GM06990 (cell line): ENCODE results near the gene KDM6A.

Experiments used
- DNase-seq: peaks from one replicate; pipeline ENCODE4 v3.0.0-alpha.2; 2011; ENCODE audit not compliant: insufficient read length; ENCODE audit errors: extremely low read depth
- H3K27me3 ChIP-seq: replicated peaks from 2 replicates; pipeline ENCODE4 v1.6.0; 2011; ENCODE audit warnings: low read length; ENCODE audit not compliant: control insufficient read depth, insufficient read depth
- H3K36me3 ChIP-seq: 2 replicates; pipeline ENCODE4 v1.5.1; 2011; ENCODE audit warnings: low read length; ENCODE audit not compliant: control insufficient read depth, insufficient read depth
- H3K4me3 ChIP-seq: replicated peaks from 2 replicates; pipeline ENCODE4 v1.5.1; 2011; ENCODE audit warnings: low read depth, mild to moderate bottlenecking, control low read depth, low read length
- TF ChIP-seq, protein P1 (sequence below): IDR thresholded peaks from 2 replicates; pipeline ENCODE4 v1.5.1; 2011; ENCODE audit warnings: low read length, control low read depth, mild to moderate bottlenecking, inconsistent platforms; ENCODE audit not compliant: insufficient read depth, poor library complexity, severe bottlenecking

The KDM6A gene

DNA sequence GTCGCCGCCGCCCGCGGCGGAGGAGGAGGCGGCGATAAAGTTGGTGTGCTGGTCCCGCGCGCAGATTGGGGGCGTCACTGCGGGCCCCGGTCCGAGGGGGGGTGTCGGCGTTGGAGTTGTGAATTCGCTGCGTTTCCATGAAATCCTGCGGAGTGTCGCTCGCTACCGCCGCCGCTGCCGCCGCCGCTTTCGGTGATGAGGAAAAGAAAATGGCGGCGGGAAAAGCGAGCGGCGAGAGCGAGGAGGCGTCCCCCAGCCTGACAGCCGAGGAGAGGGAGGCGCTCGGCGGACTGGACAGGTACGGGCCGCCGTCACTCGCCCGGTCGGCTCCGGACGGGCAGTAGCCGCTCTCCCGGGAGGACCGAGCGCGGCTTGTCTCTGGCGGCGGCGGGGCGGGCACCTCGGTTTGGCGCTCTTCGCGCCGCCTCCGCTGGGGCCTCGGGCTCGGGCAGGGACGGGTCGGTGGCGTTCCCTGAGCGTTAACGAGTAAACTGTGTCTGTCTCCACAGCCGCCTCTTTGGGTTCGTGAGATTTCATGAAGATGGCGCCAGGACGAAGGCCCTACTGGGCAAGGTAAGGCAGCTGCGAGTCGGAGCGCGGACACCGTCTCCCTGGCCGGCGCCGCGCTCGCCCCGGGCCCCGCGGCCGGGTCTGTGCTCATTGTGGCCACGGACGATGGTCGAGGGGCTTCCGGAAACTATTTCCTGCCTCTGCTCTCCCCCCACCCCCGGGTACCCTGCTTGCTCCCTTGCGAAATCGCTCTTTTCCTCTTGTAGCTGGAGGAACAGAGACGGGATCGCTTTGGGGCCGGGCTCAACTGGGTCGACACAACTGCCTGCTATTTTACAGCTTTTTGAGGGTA, 658 bp downstream of the KDM6A start:
- DNase-seq = peak; percentile 71

GRCh38 chrX:44874420-44875184, 1.6 kb downstream of the KDM6A start:
- Histone ChIP-seq H3K36me3 (no peaks in the 10 kb centered on the region; the same call in 1 of the 2 replicates), H3K27me3 (no peaks in the 10 kb centered on the region), H3K4me3 (peak overlapping the region; percentile 75)
- peak; percentile 19 for DNase-seq
- TF ChIP-seq, protein P1, sequence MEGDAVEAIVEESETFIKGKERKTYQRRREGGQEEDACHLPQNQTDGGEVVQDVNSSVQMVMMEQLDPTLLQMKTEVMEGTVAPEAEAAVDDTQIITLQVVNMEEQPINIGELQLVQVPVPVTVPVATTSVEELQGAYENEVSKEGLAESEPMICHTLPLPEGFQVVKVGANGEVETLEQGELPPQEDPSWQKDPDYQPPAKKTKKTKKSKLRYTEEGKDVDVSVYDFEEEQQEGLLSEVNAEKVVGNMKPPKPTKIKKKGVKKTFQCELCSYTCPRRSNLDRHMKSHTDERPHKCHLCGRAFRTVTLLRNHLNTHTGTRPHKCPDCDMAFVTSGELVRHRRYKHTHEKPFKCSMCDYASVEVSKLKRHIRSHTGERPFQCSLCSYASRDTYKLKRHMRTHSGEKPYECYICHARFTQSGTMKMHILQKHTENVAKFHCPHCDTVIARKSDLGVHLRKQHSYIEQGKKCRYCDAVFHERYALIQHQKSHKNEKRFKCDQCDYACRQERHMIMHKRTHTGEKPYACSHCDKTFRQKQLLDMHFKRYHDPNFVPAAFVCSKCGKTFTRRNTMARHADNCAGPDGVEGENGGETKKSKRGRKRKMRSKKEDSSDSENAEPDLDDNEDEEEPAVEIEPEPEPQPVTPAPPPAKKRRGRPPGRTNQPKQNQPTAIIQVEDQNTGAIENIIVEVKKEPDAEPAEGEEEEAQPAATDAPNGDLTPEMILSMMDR = no peak

More for the DNA sequence above, 658 bp downstream of the KDM6A start:
- TF ChIP-seq, protein P1 = peak; percentile 12
- H3K27me3 ChIP-seq = no peaks in the 10 kb centered on the region
- H3K36me3 ChIP-seq = no peaks in the 10 kb centered on the region; the same call in 1 of the 2 replicates
- H3K4me3 ChIP-seq = peak overlapping the region; percentile 75

DNA sequence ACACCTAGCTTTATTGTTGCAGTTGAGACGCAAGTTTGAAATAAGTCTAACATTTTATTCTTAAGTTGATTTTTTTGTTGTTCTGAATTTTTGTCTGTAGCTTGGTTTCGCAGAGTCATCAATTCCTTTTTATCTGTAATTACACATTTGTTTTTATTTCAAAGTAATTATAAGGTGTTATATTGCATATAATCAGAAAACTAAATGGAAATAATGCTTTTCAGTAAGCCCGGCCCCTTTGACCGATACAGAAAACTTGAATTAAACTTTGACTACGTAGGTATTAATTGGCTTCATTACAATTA, 2.1 kb downstream of the KDM6A start:
- TF ChIP-seq, protein P1 = no peak
- Histone ChIP-seq H3K27me3 (no peaks in the 10 kb centered on the region), H3K4me3 (peak overlapping the region; percentile 75), H3K36me3 (no peaks in the 10 kb centered on the region; the same call in 1 of the 2 replicates)
- no peak for DNase-seq

DNA sequence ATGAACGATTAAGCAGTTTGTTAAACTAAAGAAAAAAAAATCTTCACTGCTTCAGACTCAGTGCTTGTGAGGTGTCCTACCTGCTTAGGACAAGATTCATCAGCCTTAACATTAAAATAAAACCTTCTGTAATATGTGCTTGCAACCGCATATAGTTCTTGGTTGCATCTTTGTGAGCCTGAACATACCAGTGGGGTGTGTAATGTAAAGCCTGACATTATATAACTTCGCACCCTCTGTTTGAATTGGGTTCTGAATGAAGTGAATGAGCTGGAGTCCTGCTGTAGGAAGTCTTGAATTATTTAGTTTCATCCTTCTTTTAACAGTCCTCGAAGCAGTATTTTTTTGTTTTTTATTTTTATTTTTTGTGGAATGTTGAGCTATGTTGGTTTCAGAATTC, 3.1 kb downstream of the KDM6A start:
- Histone ChIP-seq H3K27me3 (no peaks in the 10 kb centered on the region), H3K36me3 (no peaks in the 10 kb centered on the region), H3K4me3 (peak overlapping the region; percentile 20)
- TF ChIP-seq, protein P1 = no peak
- no peak for DNase-seq

DNA sequence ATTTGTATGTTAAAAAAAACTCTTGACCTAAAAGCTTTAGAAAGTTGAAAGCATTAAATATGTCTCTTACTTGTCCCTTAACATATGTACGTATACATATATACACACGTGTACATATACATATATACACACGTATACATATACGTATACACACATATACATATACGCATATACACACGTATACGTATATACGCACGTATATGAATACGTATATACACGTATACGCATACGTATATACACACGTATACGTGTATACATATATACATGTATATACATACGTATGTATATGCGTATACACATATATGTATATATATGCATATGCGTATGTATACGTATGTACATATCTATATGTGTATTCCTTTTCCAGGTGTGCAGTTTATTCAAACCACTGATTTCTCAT, 3.8 kb downstream of the KDM6A start:
- TF ChIP-seq, protein P1 = no peak
- Histone ChIP-seq H3K36me3 (no peaks in the 10 kb centered on the region), H3K4me3 (no peak overlapping the region), H3K27me3 (no peaks in the 10 kb centered on the region)
- no peak for DNase-seq
